Right lobe of liver (tissue), 4 donors: ENCODE data around the gene TK2.

Source experiments
- POLR2A ChIP-seq: fragments of 450-650 bp; IDR thresholded peaks from one replicate; pipeline ENCODE4 v1.6.1; 2017; ENCODE audit warnings: antibody characterized with exemption, mild to moderate bottlenecking
- TF ChIP-seq, protein P1 (sequence below), 4 donors: fragments of 200-600 bp in 3 of 4; fragments of 450-650 bp in 1 of 4; IDR thresholded peaks; one replicate each; pipeline versions ENCODE4 v1.5.1 to v1.8.0; 2016 to 2022; ENCODE audit warnings: antibody characterized with exemption in 4 of 4, mild to moderate bottlenecking in 2 of 4
- donor health status: DM: no; HTN: no; CAD: no.
- donor health status: DM: no; HTN: no; CAD: no.
- donor health status: DM: no; HTN: yes; CAD: no.

DNA sequence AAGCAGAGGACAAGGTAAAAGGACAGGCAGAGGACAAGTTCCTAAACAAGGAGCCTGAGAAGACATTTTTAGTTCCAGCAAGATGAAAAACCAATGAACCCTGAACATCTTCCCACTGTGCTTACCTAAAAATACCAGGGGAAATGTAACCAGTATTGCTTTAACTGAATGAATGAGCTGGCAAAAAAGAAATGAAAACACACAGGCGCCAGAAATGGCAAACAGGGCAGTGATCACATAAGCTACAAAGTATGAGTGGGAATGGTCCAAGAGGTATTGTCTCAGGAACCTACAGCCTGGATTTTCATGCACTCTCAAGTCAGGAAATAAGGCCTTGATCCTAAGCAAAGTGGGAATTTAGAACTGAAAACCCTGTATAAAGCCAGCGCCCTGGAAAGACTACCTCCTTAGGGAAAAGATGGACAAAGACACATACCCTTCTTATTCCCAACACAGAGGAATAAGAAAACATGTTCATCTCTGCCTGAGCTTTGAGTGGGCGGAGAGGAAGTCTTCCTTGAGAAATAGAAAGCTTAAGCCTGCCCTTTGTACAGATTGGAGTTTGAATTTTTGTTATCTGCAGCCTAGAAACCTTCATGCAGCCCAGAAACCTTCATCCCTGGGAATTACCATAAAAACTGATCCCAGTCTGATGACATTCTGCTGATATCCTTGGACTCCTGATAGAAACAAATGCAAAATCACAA is 31.5 kb upstream of the TK2 start:
- TF ChIP-seq, protein P1, sequence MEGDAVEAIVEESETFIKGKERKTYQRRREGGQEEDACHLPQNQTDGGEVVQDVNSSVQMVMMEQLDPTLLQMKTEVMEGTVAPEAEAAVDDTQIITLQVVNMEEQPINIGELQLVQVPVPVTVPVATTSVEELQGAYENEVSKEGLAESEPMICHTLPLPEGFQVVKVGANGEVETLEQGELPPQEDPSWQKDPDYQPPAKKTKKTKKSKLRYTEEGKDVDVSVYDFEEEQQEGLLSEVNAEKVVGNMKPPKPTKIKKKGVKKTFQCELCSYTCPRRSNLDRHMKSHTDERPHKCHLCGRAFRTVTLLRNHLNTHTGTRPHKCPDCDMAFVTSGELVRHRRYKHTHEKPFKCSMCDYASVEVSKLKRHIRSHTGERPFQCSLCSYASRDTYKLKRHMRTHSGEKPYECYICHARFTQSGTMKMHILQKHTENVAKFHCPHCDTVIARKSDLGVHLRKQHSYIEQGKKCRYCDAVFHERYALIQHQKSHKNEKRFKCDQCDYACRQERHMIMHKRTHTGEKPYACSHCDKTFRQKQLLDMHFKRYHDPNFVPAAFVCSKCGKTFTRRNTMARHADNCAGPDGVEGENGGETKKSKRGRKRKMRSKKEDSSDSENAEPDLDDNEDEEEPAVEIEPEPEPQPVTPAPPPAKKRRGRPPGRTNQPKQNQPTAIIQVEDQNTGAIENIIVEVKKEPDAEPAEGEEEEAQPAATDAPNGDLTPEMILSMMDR (IDR thresholded peaks at IDR 0.05): no peak
- no peak for TF ChIP-seq POLR2A
